Neural progenitor cell (in vitro differentiated cells): ENCODE data around the gene RUSF1.

Experiments
- CTCF ChIP-seq: fragments of 200-600 bp; sonication (generic); IDR thresholded peaks from 2 replicates; pipeline ENCODE4 v1.5.1; 2017; ENCODE audit warnings: antibody characterized with exemption, mild to moderate bottlenecking
- EZH2 ChIP-seq: fragments of 200-600 bp; sonication (generic); IDR thresholded peaks from 2 replicates; pipeline ENCODE4 v1.6.1; 2017; ENCODE audit warnings: antibody characterized with exemption, mild to moderate bottlenecking, moderate library complexity
- EZH2phosphoT487 ChIP-seq: fragments of 200-600 bp; sonication (generic); IDR thresholded peaks from 2 replicates; pipeline ENCODE4 v1.6.1; 2017; ENCODE audit warnings: antibody characterized with exemption

- peak; percentile 65 for TF ChIP-seq CTCF
- TF ChIP-seq EZH2: no peak
- no peak for TF ChIP-seq EZH2phosphoT487
Measured at GRCh38 chr16:31451681-31452351, 56.4 kb downstream of the RUSF1 start.
